CD4-positive, alpha-beta memory T cell (primary cell): ENCODE results near the gene TMEM128. TPM values are rescaled to one million over a fixed set of nuclear protein-coding genes. Genes with fewer than 3 reads are reported as not detected.

Experiments
- CTCF ChIA-PET: fragments of 350-600 bp; sonication (Branson Sonifier 250); formaldehyde crosslinking; loops from one replicate; lab custom pipeline; 2021; ENCODE audit warnings: inconsistent platforms; ENCODE audit not compliant: partially characterized antibody; lab: Charles Lee
- POLR2A ChIA-PET: fragments of 350-600 bp; sonication (Branson Sonifier 250); formaldehyde crosslinking; loops from one replicate; lab custom pipeline; 2021; ENCODE audit not compliant: partially characterized antibody; lab: Charles Lee
- DNase-seq, 5 donors: peaks; one replicate each; pipeline versions ENCODE4 v3.0.0 to v3.0.0-alpha.2; 2020 to 2022; ENCODE audit warnings: mixed read lengths in 1 of 5
- H3K27ac ChIP-seq: one replicate; pipeline ENCODE4 v1.7.0; 2013; ENCODE audit warnings: low read depth, low read length
- H3K27me3 ChIP-seq: 2 replicates; pipeline ENCODE4 v1.7.0; 2013; ENCODE audit warnings: mild to moderate bottlenecking, low read length, moderate library complexity; ENCODE audit not compliant: insufficient read depth
- H3K36me3 ChIP-seq: 2 replicates; pipeline ENCODE4 v1.7.0; 2013; ENCODE audit warnings: mild to moderate bottlenecking, low read length, moderate library complexity; ENCODE audit not compliant: insufficient read depth
- H3K4me1 ChIP-seq: 2 replicates; pipeline ENCODE4 v1.7.0; 2013; ENCODE audit warnings: mild to moderate bottlenecking, low read length, moderate library complexity; ENCODE audit not compliant: insufficient read depth
- H3K4me3 ChIP-seq, 2 donors: one replicate each; pipeline ENCODE4 v1.7.0; 2013; ENCODE audit warnings: low read length in 2 of 2, mild to moderate bottlenecking in 1 of 2
- H3K9me3 ChIP-seq, 2 donors: one replicate each; pipeline ENCODE4 v1.7.0; 2013; ENCODE audit warnings: low read length in 2 of 2, control low read depth in 1 of 2; ENCODE audit not compliant: control insufficient read depth in 1 of 2
- H3K27ac Mint-ChIP-seq, 7 donors: one replicate each; pipeline ENCODE4 v1.8.0; 2020 to 2021; ENCODE audit warnings: mixed read lengths in 7 of 7, mild to moderate bottlenecking in 6 of 7, inconsistent platforms in 3 of 7, moderate library complexity in 3 of 7
- H3K27me3 Mint-ChIP-seq, 2 donors: one replicate each; pipeline ENCODE4 v1.8.0; 2020 to 2021; ENCODE audit warnings: mixed read lengths in 2 of 2
- H3K36me3 Mint-ChIP-seq, 2 donors: one replicate each; pipeline ENCODE4 v1.8.0; 2020 to 2021; ENCODE audit warnings: mixed read lengths in 2 of 2, inconsistent platforms in 1 of 2, mild to moderate bottlenecking in 1 of 2
- H3K4me1 Mint-ChIP-seq, 4 donors: one replicate each; pipeline ENCODE4 v1.8.0; 2020 to 2021; ENCODE audit warnings: mixed read lengths in 4 of 4, mild to moderate bottlenecking in 1 of 4
- H3K4me3 Mint-ChIP-seq, 8 donors: one replicate each; pipeline ENCODE4 v1.8.0; 2020 to 2021; ENCODE audit warnings: mixed read lengths in 8 of 8, mild to moderate bottlenecking in 7 of 8, moderate library complexity in 6 of 8, inconsistent platforms in 3 of 8
- H3K9me3 Mint-ChIP-seq, 8 donors: one replicate each; pipeline ENCODE4 v1.8.0; 2020 to 2021; ENCODE audit warnings: mixed read lengths in 8 of 8, mild to moderate bottlenecking in 5 of 8, inconsistent platforms in 3 of 8, moderate library complexity in 1 of 8
- intact Hi-C: fragments of 100-400 bp; cut with micrococcal nuclease; formaldehyde crosslinking; loops from one replicate; pipeline ENCODE4 v1.15.1; 2023
- polyA plus RNA-seq, 2 donors: library from polyadenylated mRNA; unstranded; fragments of 300-500 nt; fragmentation: Illumina TruSeq; gene quantifications; one replicate each; pipeline ENCODE4 v1.2.3, GENCODE V29; 2021
- total RNA-seq, 2 experiments: library from RNA; stranded (reverse); gene quantifications; one replicate each; pipeline ENCODE4 v1.2.3, GENCODE V29; 2021

TMEM128 gene
- total and polyA plus RNA-seq, 4 experiments from 2014 or later: 20.0 to 51.5 (median 30.4) TPM

DNA sequence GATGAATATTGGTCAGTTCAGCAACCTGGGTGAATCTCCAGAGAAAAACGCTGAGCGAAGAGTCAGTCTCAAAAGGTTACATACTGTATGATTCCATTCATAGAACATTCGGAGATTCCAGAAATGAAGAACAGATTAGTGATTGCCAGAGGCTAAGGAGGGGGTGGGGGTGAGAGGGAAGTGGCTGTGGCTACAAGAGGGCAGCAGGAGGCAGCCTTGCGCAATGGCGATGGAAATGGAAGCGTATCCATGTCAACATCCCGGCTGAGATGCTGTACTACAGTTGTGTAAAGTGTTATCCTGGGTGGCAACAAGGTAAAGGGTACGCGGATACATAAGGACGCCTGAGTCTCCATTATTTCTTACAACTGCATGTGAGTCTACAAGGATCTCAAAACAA, 23.9 kb upstream of the TMEM128 start:
- Mint-ChIP-seq H3K36me3 (peaks cover 49 to 64% of the 10 kb centered on the region in 2 donors), H3K4me3 (peak overlapping the region in 1 of 8 donors; percentile 1), H3K4me1 (peaks cover 26 to 36% (median 27%) of the 10 kb centered on the region in 4 donors), H3K9me3 (peaks cover 0 to 2% (median 0%) of the 10 kb centered on the region in 8 donors), H3K27me3 (no peaks in the 10 kb centered on the region), H3K27ac (peak overlapping the region in 6 of 7 donors; percentile 23 to 97 (median 86))
- POLR2A ChIA-PET: interaction anchor here (0.6 to 1.5 kb wide), 3 partner anchors 12 to 274 kb away, joined by 3 to 7 read pairs (median 6); partner anchors contain the start of genes LYAR and ZBTB49
- Histone ChIP-seq H3K4me3 (no peak overlapping the region), H3K36me3 (peaks cover 27% of the 10 kb centered on the region), H3K9me3 (no peaks in the 10 kb centered on the region), H3K27me3 (no peaks in the 10 kb centered on the region), H3K27ac (peak overlapping the region; percentile 76), H3K4me1 (peaks cover 41% of the 10 kb centered on the region)
- intact Hi-C loops: no loop called here
- CTCF ChIA-PET: interaction anchor here (1.1 to 4.1 kb wide), 3 partner anchors 11 to 13 kb away, joined by 3 to 21 read pairs (median 5); no protein-coding TSS in a partner anchor
- DNase-seq: no peak

DNA sequence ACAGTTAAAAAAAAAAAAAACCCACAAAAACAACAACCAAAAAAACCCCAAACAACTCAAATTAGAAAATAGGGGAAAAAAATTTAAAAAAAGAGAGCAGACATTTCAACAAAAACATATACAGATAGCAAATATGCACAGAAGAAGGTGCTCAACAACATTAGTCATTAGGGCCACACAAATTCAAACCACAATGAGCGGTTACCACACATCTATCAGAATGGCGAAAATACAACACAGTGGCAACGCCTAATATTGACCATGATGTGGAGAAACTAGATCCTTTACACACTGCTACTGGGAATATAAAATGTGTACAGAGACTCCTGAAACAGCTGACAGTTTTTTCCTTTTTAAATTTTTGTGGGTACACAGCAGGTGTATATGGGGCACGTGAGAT, 22.5 kb upstream of the TMEM128 start:
- H3K9me3 ChIP-seq: no peaks in the 10 kb centered on the region
- Mint-ChIP-seq H3K27me3 (no peaks in the 10 kb centered on the region), H3K27ac (peak overlapping the region; percentile 94 to 98 (median 95)), H3K36me3 (peaks cover 54 to 56% of the 10 kb centered on the region in 2 donors), H3K9me3 (peaks cover 0 to 2% (median 0%) of the 10 kb centered on the region in 8 donors), H3K4me1 (peaks cover 26 to 49% (median 32%) of the 10 kb centered on the region in 4 donors), H3K4me3 (peak overlapping the region in 7 of 8 donors; percentile 8 to 74 (median 53))
- CTCF ChIA-PET: interaction anchor here (1.0 to 4.0 kb wide), 4 partner anchors 11 to 192 kb away, joined by 3 to 35 read pairs (median 10); no protein-coding TSS in a partner anchor
- H3K27ac ChIP-seq: peak overlapping the region; percentile 76
- POLR2A ChIA-PET: interaction anchor here (0.5 to 3.3 kb wide), 13 partner anchors 10 to 305 kb away, joined by 3 to 33 read pairs (median 7); partner anchors contain the start of genes LYAR, NSG1, TMEM128 and ZBTB49
- peaks cover 27% of the 10 kb centered on the region for H3K36me3 ChIP-seq
- H3K27me3 ChIP-seq: no peaks in the 10 kb centered on the region
- intact Hi-C loops: loop anchor here (1.0 kb wide), 1 partner anchor 10 kb away; no protein-coding TSS in a partner anchor
- no peak overlapping the region for H3K4me3 ChIP-seq
- peaks cover 50% of the 10 kb centered on the region for H3K4me1 ChIP-seq
- peak in 2 of 5 donors; percentile 7 to 10 for DNase-seq

DNA sequence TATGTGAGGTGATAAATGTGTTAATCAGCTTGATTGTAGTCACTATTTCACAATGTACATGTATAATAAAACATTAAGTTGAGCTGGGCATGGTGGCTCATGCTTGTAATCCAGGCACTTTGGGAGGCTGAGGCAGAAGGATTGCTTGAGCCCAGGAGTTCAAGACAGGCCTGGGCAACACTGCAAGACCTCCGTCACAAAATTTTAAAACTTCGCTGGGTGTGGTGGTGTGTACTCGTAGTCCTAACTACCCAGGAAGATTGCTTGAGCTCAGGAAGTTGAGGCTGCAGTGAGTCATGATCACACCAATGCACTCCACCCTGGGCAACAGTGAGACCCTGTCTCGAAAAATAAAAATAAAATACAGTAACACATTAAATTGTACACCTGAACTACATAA, 21.8 kb upstream of the TMEM128 start:
- ChIA-PET CTCF (interaction anchor here (0.7 to 4.0 kb wide), 5 partner anchors 11 to 1622 kb away, joined by 3 to 35 read pairs (median 5); no protein-coding TSS in a partner anchor), POLR2A (interaction anchor here (1.0 to 3.3 kb wide), 11 partner anchors 9 to 306 kb away, joined by 3 to 33 read pairs (median 9); partner anchors contain the start of genes LYAR, NSG1, TMEM128 and ZBTB49)
- no peaks in the 10 kb centered on the region for H3K27me3 ChIP-seq
- DNase-seq: peak; percentile 53 to 81 (median 73)
- Mint-ChIP-seq H3K36me3 (peaks cover 50 to 54% of the 10 kb centered on the region in 2 donors), H3K4me3 (peak overlapping the region; percentile 59 to 88 (median 70)), H3K9me3 (peaks cover 0 to 2% (median 0%) of the 10 kb centered on the region in 8 donors), H3K27me3 (no peaks in the 10 kb centered on the region), H3K27ac (peak overlapping the region; percentile 94 to 98 (median 97)), H3K4me1 (peaks cover 26 to 49% (median 32%) of the 10 kb centered on the region in 4 donors)
- H3K4me1 ChIP-seq: peaks cover 50% of the 10 kb centered on the region
- intact Hi-C loops: loop anchor here (1.0 kb wide), 2 partner anchors 10 to 20 kb away; partner anchors contain the start of genes LYAR and ZBTB49
- H3K27ac ChIP-seq: peak overlapping the region; percentile 76
- H3K36me3 ChIP-seq: peaks cover 23% of the 10 kb centered on the region
- H3K9me3 ChIP-seq: no peaks in the 10 kb centered on the region
- H3K4me3 ChIP-seq: no peak overlapping the region

DNA sequence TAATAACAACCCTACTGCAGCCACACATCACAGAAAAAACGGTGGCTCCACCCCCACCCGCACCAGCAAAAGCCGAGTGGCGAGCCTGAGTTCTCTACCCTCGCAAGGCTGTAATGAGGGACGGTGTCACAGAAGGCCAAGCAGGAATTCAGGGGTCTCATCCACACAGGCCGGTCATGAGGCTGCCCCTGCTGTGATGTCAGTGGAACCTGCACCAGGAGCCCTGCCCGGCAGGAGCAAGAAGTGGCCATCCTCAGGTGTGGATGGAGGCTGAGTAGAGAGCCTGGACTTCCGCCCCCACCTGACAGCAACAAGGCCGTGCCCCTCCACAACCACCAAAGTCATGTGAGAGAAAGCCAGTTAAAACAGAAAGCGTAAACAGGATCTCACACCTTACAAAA, 21.3 kb upstream of the TMEM128 start:
- Histone ChIP-seq H3K27me3 (no peaks in the 10 kb centered on the region), H3K36me3 (peaks cover 18% of the 10 kb centered on the region), H3K4me1 (peaks cover 50% of the 10 kb centered on the region), H3K9me3 (no peaks in the 10 kb centered on the region), H3K4me3 (peak overlapping the region in 1 of 2 donors; percentile 21), H3K27ac (peak overlapping the region; percentile 76)
- intact Hi-C loops: loop anchor here (1.0 kb wide), 1 partner anchor 21 kb away; the partner anchor contains the start of genes LYAR and ZBTB49
- peak overlapping the region; percentile 59 to 88 (median 72) for H3K4me3 Mint-ChIP-seq
- H3K27ac Mint-ChIP-seq: peak overlapping the region; percentile 94 to 98 (median 97)
- peaks cover 45 to 49% of the 10 kb centered on the region in 2 donors for H3K36me3 Mint-ChIP-seq
- no peaks in the 10 kb centered on the region for H3K27me3 Mint-ChIP-seq
- H3K9me3 Mint-ChIP-seq: peaks cover 0 to 2% (median 0%) of the 10 kb centered on the region in 8 donors
- peak; percentile 67 to 77 (median 75) for DNase-seq
- CTCF ChIA-PET: interaction anchor here (0.7 to 4.0 kb wide), 5 partner anchors 10 to 1622 kb away, joined by 3 to 35 read pairs (median 5); no protein-coding TSS in a partner anchor
- POLR2A ChIA-PET: interaction anchor here (0.8 to 3.3 kb wide), 14 partner anchors 8 to 306 kb away, joined by 3 to 33 read pairs (median 6); partner anchors contain the start of genes LYAR, NSG1, TMEM128 and ZBTB49
- peaks cover 24 to 49% (median 34%) of the 10 kb centered on the region in 4 donors for H3K4me1 Mint-ChIP-seq

DNA sequence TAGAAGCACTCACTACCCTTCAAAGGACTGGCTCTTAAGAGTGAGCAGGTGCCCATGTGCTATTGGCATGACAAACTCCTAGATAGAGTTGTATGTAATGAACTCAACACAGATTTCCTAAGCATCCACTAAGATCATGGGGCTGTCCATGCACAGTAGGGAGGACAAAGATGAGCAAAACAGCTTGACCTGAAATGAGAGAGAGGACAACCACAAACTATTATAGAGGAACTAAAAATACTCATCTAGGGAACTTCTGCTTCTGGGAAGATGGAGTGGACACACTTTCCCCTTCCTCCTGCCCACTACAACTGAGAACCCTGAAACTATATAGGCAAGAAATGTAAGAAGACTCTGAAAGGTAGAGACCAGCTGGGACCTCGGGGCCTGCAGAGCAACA, 20.8 kb upstream of the TMEM128 start:
- Histone ChIP-seq H3K36me3 (peaks cover 16% of the 10 kb centered on the region), H3K9me3 (no peaks in the 10 kb centered on the region), H3K27ac (peak overlapping the region; percentile 76), H3K27me3 (no peaks in the 10 kb centered on the region), H3K4me1 (peaks cover 50% of the 10 kb centered on the region), H3K4me3 (peak overlapping the region in 1 of 2 donors; percentile 21)
- H3K27ac Mint-ChIP-seq: peak overlapping the region; percentile 94 to 98 (median 97)
- no peaks in the 10 kb centered on the region for H3K27me3 Mint-ChIP-seq
- H3K4me1 Mint-ChIP-seq: peaks cover 22 to 49% (median 34%) of the 10 kb centered on the region in 4 donors
- POLR2A ChIA-PET: interaction anchor here (0.8 to 3.3 kb wide), 12 partner anchors 8 to 307 kb away, joined by 3 to 33 read pairs (median 8); partner anchors contain the start of genes LYAR, NSG1, TMEM128 and ZBTB49
- H3K36me3 Mint-ChIP-seq: peaks cover 42 to 45% of the 10 kb centered on the region in 2 donors
- peak overlapping the region; percentile 59 to 88 (median 72) for H3K4me3 Mint-ChIP-seq
- CTCF ChIA-PET: interaction anchor here (2.0 to 4.0 kb wide), 3 partner anchors 10 to 67 kb away, joined by 11 to 35 read pairs (median 15); no protein-coding TSS in a partner anchor
- intact Hi-C loops: loop anchor here (1.0 kb wide), 1 partner anchor 22 kb away; the partner anchor contains the start of genes LYAR and ZBTB49
- no peak for DNase-seq
- H3K9me3 Mint-ChIP-seq: peaks cover 0 to 2% (median 0%) of the 10 kb centered on the region in 8 donors

DNA sequence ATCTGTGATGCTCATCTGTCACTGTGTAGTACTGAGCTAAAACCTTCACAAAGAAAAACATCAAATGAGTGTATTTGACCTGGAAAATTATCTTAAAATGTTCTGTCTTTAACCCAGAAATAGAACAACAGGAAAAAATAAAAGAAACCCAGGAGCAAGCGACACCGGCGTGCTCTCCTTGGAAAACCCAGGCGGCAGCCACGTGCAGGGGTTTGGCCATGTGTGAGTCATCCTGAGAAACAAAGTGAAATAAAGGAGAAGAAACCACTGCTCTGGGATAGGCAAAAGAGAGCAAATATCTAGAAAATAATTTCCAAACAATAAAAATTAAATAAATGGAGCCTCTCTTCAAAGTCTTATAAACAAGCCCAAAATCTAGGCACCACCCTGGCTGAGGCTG, 20.0 kb upstream of the TMEM128 start:
- ChIA-PET CTCF (interaction anchor here (1.0 to 4.0 kb wide), 4 partner anchors 9 to 68 kb away, joined by 3 to 35 read pairs (median 13); no protein-coding TSS in a partner anchor), POLR2A (interaction anchor here (1.1 to 3.3 kb wide), 8 partner anchors 9 to 194 kb away, joined by 3 to 33 read pairs (median 7); partner anchors contain the start of genes LYAR, NSG1, TMEM128 and ZBTB49)
- Mint-ChIP-seq H3K36me3 (peaks cover 34 to 40% of the 10 kb centered on the region in 2 donors), H3K4me3 (peak overlapping the region in 5 of 8 donors; percentile 15 to 67 (median 51)), H3K4me1 (peaks cover 22 to 49% (median 34%) of the 10 kb centered on the region in 4 donors), H3K27me3 (no peaks in the 10 kb centered on the region), H3K27ac (peak overlapping the region; percentile 73 to 98 (median 94)), H3K9me3 (peaks cover 0 to 2% (median 0%) of the 10 kb centered on the region in 8 donors)
- Histone ChIP-seq H3K36me3 (peaks cover 9% of the 10 kb centered on the region), H3K9me3 (no peaks in the 10 kb centered on the region), H3K4me3 (no peak overlapping the region), H3K4me1 (peaks cover 50% of the 10 kb centered on the region), H3K27me3 (no peaks in the 10 kb centered on the region), H3K27ac (peak overlapping the region; percentile 27)
- intact Hi-C loops: no loop called here
- no peak for DNase-seq
